HG02759 (cell line): Measurements from ENCODE around the gene COPS9.

Source experiments
- ATAC-seq: cut with Tn5 transposase; IDR thresholded peaks from one replicate; pipeline ENCODE4 v1.9.1; 2021; ENCODE audit warnings: mild to moderate bottlenecking, moderate library complexity; ENCODE audit not compliant: unreplicated experiment

Gene COPS9

DNA sequence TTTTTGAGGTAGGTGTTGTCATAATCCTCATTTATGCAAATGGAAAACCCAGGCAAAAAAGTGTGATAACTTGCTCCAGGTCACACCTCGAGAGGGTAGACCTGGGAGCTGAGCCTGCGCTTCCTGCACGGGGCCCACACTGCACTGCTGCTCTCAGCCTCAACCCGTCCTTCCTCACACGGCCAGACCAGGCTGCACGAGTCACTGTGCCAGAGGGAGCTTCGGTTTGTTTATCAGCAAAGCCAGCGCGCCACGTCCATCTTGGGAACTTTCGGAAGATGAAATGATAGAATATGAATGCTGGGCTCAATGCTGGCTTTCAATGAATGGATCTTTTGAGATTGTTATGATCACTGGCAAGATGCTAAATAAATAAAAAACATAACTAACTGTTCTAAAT lies 14.4 kb downstream of the COPS9 start:
- ATAC-seq, result no peak

DNA sequence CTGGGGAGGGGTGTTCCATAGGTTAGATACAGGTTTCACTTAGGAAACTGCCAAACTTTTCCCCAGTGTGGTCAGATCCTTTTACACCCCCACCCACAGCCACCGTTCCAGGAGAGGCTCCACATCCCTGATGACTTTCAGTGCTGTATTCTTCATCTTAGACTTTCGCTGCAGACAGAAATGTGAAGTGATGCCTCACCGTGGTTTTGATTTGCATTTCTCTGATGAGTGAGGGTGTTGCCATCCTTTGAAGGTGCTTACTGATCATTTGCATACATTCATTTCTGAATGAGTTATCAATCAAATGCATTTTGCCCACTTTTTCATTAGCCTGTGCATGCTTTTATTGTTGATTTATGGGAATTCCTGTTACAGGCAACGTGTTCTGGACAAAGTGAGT lies 14.9 kb downstream of the COPS9 start:
- ATAC-seq, result no peak

DNA sequence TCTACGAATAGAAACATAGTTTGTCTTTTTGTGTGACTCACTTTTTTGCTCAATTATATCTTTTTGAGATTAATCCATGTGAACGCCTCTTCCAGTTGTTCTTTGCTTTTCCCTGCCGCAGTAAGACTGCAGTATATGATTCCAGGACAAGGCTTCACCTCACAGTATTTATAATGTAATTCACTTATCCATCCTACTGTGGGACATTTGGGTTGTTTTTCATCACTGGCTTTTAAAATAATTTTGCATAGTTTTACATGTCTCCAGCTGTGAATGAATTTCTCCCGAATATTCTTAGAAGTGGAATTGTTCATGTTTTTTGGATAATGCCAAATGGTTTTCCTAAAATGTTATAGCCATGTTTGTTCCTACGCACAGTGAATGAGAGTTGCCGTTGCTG lies 21.9 kb downstream of the COPS9 start:
- no peak for ATAC-seq

GRCh38 chr2:240112914-240113690 lies 23.0 kb downstream of the COPS9 start:
- ATAC-seq, result no peak

DNA sequence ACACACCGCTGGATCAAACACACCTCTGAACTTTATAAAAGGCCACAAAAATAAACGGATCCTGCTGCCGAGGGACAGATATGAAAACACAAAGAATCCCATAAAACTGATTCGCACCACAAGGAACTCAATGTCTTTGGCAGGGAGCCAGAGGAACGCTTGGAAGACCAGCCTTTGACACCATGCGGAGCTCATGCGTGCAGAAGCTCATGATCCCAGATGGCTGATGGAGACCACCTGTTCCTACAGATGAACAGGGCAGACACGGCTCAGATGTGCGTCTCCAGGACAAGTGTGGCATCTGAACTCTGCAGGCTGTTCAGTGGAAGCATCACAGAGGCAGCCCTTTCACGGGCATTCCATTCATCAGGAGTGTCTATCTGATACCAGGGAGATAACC lies 24.9 kb downstream of the COPS9 start:
- ATAC-seq, result no peak

- ATAC-seq, result no peak
Measured at GRCh38 chr2:240109386-240109785, 26.7 kb downstream of the COPS9 start.

- ATAC-seq, result no peak
Measured at GRCh38 chr2:240107477-240107796, 28.7 kb downstream of the COPS9 start.

DNA sequence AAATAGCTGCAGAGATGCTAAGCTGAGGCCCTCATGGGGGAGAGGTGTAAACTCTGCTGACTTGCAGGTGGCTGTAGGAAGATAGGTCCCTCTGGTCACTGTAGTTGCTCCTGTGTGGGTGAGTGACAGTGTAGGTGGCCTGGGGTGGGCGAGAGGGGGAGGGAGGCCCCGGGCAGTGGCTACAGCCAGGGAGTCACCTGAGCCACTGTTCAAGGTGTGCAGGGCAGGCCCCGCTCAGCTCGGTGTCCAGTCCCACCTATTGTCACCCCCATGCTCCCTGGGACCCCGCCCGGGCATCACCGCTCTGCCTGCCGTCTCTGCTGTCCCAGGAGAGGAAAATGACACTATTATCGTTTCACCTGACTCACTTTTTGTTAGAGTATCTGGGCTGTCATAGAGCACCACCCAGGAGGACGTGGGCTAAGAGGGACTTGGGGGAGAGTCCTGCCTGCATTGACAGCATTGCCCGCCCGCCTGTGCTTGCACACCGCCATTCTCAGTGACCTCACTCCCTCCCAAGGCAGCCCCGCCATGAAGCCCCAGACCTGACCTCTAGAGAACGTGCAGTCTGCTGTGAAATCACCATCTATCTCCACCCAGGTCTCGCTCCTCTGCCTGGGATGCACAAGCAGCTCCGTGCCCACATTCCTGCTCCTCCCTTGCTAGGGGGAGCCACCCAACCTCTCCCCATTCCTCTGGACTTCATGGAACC lies 29.2 kb downstream of the COPS9 start:
- ATAC-seq, result no peak

DNA sequence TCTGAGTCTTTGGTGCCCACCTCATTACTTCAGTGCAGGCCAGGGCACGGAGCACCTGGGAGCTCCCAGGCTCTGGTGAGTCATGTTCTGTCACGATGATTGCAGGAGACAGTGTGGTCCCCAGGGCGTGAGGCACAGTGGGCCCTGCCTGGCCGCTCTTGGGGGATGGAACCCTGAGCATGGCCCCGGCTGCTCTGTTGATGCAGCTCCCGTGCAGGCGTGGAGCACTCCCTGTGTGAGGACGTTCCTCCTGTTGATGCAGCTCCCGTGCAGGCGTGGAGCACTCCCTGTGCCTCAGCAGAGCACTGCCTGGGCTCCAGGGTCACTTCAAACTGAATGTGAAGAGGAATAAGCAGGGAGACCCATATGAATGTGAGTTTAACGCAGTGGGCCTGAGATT lies 30.1 kb downstream of the COPS9 start:
- ATAC-seq, result no peak

- no peak for ATAC-seq
Measured at GRCh38 chr2:240103136-240103535, 33.0 kb downstream of the COPS9 start.

GRCh38 chr2:240098349-240098748 lies 37.8 kb downstream of the COPS9 start:
- ATAC-seq, result no peak

DNA sequence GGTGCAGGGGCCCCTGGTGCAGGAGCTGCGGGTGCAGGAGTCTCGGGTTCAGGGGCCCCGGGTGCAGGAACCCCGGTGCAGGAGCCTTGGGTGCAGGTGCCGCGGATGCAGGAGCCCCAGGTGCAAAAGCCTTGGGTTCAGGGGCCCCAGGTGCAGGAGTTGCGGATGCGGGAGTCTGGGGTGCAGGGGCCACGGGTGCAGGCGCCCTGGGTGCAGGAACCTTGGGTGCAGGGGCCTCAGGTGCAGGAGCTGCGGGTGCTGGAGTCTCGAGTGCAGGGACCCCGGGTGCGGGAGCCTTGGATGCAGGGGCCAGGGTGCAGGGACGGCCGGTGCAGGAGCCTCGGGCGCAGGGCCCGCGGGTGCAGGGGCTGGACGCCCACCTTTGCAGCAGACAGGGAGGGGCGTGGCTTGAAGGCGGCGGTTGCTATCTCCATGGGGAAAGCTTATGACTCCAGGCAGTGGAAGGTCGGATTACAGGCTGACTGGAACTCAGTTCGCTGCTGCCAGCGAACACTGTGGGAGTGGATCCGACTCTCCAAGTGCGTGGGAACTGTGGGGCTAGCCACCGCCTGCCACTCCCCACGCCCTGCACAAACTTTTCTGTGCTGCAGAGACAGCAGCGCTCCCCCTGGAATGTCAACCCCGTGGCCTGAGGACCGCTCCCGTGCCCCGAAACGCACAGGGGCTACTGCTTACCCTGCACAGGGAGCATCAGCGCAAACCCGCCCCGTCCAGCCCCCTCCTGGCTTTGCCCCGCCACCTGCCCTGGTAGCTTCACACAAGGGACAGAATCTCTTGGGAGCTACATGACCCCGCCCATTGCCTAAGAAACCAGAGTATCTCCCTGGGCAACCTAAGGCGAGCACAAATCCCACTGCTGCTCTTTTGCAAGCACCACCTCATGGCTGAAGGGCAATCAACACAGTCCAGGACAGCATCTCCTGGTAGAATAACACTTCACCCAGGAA lies 40.3 kb downstream of the COPS9 start:
- ATAC-seq, result no peak

DNA sequence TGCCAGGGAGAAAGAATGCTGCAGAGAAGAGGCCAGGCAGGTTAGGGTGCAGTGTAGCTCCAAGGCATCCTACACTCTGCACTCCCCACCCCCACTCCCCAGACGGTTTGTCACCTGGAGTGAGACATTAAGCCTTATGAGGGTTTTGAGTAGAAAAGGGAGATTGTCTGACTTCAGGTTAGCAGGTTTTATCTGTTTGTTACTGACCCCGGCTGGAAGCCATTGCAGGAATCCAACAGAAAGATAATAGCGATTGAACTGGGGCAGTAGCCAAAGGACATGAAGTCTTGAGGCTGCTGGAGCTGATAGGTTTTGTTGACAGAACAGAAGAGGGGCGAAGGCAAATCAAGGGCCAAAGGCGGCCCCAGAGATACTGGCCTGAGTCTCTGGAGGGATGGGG lies 46.8 kb downstream of the COPS9 start:
- ATAC-seq, result no peak

GRCh38 chr2:240086563-240086962 lies 49.5 kb downstream of the COPS9 start:
- ATAC-seq, result no peak
